Articular chondrocyte of knee joint (primary cell): ENCODE data around the gene ZNF467. TPM values are rescaled to one million over a fixed set of nuclear protein-coding genes. Genes with fewer than 3 reads are reported as not detected.

Experiments
- total RNA-seq: library from RNA; depleted of rRNA; stranded (reverse); fragments of >200 nt; gene quantifications from 2 replicates; pipeline ENCODE4 v1.2.3, GENCODE V29; 2012

ZNF467 gene
- total RNA-seq: under 0.01 and 0.11 TPM in 2 replicates

GRCh38 chr7:149773446-149774236, at the start of gene ZNF467:
Gene ZNF467 (minus strand): TSS chr7:149773588. CDS start chr7:149771032, 2,556 bp downstream.

Other genes starting within 250 kb of the ZNF467 start
- 11.6 and 12.5 TPM in 2 replicates for gene ZNF862, start 64.8 kb upstream of the ZNF467 start, total RNA-seq
- gene ATP6V0E2, start 100.4 kb upstream of the ZNF467 start, total RNA-seq: 14.3 and 23.5 TPM in 2 replicates